NCI-H146 treated with DMSO at 0.1 percent for 48 hours (cell line): ENCODE results near the gene CBX4.

Experiments used
- DNase-seq: peaks from one replicate; lab custom pipeline; 2025; ENCODE audit not compliant: unreplicated experiment; lab: John Stamatoyannopoulos, UW

Gene CBX4

GRCh38 chr17:79839356-79840268 is at the start of gene CBX4:
CBX4 (minus strand) TSS chr17:79839440; CDS start chr17:79839251, 189 bp downstream.
- DNase-seq = peak; percentile 80

DNA sequence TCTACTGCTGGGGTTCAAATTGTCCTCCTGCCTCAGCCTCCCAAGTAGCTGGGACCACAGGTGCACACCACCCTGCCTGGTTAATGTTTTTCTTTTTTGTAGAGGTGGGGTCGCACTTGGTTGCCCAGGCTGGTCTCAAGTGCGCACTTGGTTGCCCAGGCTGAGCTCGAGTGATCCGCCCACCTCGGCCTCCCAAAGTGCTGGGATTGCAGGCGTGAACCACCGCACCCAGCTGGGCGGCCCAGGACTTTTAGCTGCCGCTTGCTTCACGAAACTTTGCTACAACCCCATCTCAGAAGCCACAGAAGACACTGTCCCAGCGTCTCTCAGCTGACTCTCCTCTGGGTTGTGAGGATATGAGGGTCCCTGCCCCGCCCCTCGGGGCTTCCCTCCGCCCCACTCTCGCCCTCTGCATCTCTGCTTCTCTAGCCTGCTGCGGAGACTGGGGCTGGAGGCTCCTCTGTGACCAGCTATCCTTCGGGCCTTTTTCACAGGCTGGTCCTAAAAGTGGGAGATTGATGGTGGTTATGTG is 48.8 kb upstream of the CBX4 start:
- no peak for DNase-seq

DNA sequence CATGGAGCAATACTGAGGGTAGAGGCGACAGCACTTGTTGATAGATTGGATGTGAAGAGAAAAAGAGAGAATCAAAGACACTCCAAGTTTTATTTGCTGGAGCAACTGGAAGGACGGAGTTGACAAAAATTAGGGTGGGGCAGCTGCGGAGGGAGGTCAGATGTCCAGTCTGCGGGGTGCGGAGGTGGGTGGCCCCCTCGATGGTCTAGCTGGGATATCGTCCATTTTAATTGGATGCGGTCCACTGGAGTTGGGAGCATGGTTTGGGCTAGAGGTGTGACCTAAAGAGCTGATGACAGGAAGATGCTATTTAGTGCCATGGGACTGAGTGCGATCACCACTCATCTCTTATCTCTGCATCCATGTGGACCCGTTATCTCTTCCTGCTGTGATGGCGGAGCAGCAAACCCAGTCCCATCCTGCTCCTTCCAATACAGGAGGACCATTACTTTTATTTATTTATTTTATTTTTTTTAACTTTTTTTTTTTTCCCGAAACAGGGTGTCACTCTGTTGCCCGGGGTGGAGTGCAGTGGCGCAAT is 48.3 kb upstream of the CBX4 start:
- no peak for DNase-seq

DNA sequence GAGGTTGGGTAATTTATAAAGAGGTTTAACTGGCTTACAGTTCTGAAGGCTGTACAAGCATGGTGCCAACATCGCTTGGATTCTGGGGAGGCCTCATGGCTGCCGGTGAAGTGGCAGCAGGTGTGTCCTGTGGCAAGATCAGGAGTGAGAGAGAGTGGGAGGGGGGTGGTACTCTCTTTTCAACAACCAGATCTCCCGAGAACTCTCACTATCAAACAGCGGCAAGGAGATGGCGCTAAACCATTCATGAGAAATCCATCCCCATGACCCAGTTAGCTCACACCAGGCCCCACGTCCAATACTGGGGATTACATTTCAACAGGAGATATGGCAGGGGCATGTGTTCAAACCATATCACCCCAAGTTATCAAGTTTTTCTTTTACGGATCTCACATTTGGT is 44.0 kb upstream of the CBX4 start:
- no peak for DNase-seq

- no peak for DNase-seq
Observed at GRCh38 chr17:79878329-79878947, 39.2 kb upstream of the CBX4 start.

- DNase-seq = no peak
Observed at GRCh38 chr17:79877041-79877440, 37.8 kb upstream of the CBX4 start.

DNA sequence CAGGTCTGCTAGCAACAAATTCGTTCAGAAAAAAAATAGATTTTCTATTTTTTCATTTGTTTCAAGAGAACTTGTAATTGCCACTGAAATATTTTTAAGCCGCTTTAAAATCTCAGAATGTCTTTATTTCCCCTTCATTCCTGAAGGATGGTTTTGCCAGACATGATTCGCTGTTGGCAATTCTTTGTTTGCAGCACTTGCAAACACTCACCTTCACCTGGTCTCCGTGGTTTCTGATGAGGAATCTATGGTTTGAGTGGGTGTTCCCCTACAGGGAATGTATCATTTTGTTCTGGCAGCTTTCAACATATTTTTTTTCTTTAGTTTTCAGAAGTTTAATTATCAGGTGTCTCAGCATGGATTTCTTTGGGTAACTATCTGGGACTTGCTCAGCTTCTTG is 36.3 kb upstream of the CBX4 start:
- DNase-seq = no peak

- DNase-seq = no peak
Observed at GRCh38 chr17:79874329-79874981, 35.2 kb upstream of the CBX4 start.

GRCh38 chr17:79873583-79873982 is 34.3 kb upstream of the CBX4 start:
- DNase-seq = no peak

- no peak for DNase-seq
Observed at GRCh38 chr17:79872762-79873161, 33.5 kb upstream of the CBX4 start.

- no peak for DNase-seq
Observed at GRCh38 chr17:79871131-79871530, 31.9 kb upstream of the CBX4 start.

- no peak for DNase-seq
Observed at GRCh38 chr17:79870540-79870939, 31.3 kb upstream of the CBX4 start.

DNA sequence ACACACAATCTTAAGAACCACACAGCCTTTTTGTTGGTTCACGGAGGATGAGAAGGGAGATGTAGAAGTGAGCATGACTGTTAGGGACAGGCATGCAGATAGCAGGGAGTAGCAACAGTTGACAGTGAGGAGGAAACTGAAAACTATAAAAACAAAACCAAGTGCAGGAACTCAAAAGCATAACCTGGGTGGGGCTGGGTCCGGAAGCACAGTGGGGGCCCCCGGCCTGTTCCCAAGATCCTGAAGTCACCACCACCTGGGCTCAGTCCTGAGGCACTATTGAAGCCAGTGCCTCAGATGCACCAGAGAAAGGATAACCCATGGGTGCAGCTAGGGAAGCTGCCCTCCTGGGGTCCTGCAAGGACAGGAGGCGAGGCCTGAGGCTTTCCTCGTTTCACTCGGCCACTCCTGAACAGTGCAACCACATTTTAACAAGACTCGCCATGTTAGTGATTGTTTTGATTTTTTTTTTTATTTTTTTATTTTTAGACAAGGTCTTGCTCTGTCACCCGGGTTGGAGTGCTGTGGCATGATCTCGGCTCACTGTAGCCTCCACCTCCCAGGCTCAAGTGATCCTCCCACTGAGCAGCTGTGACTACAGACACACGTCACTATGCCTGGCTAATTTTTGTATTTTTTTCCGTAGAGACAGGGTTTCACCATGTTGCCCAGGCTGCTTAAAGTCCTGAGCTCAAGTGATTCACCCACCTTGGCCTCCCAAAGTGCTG is 27.7 kb upstream of the CBX4 start:
- no peak for DNase-seq

GRCh38 chr17:79865351-79866210 is 26.3 kb upstream of the CBX4 start:
- no peak for DNase-seq

DNA sequence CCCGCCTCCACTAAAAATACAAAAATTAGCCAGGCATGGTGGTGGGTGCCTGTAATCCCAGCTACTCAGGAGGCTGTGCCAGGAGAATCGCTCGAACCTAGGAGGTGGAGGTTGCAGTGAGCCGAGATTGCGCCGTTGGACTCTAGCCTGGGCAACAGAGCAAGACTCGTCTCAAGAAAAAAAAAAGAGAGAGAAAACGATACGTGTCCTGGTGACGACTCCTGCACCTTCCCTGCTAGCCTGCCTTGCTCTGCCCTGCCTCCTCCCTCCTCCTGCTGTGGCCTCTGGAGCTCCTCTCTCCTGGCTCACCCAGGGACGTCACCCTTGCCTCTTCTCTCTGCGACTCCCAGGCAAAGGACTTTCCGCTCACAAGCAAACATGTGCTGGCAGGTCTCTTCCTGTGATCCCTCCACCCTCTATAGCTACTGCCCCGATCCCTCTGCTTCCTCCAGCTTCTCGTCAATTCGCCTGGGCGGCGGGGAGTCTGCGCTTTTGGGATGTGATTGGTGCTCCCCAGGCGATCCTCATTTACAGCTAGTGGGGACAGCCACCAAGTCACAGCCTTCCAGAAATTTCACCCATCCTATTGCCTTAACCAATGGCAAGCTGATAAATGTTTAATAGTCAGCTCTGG is 25.5 kb upstream of the CBX4 start:
- no peak for DNase-seq

DNA sequence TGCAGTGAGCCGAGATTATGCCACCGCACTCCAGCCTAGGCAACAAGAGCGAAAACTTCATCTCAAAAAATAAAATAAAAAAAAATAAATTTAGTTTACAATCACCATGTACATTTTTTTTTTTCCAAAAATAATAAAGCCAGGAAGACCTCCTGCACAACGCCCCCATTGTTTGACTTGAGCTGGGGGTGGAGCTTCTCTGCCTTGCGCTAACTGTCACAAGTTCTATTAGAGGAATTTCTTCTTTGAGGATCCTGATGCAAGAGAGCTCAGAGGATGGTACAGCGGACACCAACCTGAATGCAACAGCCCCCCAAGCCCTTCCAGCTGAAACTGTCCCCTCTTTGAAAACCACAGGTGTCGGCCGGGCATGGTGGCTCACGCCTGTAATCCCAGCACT is 24.9 kb upstream of the CBX4 start:
- no peak for DNase-seq

DNA sequence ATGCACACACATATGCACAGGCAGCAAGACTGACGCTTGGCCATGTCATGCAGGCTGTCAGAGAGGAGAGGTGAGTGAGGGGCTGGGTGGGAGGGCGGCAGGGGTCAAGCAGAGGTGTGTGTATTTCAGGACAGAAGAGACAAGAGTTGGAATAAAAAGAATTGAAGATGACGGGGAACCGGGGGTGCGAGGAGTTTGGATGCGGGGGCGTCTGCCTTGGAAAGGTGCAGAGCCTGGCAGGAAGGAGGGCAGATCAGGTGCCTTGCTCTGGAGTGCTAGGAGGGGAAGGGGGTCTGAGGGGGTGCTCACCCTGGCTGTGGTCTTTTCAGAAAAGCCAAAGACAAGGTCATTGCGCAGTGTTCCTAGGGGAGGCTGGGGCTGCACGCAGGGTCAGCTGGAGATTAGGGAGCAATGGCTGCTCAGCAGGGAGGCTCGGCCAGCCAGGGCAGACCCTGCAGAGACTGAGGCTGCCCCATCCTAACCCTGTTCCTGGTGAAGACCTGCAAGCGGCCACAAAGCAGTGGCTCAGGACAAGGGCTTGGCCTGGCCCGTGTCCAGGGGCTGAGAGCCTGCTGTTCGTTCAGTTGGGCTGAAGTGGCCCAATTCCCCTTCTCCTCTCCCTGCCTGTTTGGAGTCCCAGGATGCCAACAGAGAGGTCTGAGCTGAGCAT is 23.7 kb upstream of the CBX4 start:
- no peak for DNase-seq

DNA sequence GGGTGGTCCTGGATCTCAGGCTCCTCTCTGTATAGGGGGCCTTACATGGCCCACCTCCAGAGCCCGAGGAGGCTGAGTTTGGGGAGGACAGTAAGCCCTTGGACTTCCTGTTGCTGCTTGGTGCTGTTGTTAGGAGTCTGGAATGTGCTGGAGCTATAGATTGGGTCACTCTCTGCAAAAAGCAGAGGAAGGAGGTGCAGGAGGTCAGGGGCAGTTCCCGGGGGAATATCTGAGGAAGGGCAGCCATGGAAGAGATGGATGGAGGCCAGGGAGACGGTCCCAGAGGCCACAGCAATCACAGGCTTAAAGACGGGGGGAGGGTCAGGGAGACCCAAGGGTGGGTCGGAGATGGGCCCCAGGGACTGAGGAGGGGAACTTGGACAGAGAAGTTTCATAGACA is 23.0 kb upstream of the CBX4 start:
- no peak for DNase-seq
